22Rv1 (cell line): ENCODE data around the gene SDC4.

Source experiments
- H3K27ac ChIP-seq: fragments of 450-650 bp; 2 replicates; pipeline ENCODE4 v1.5.1; 2017
- ZFX ChIP-seq: fragments of 450-650 bp; IDR thresholded peaks from 2 replicates; pipeline ENCODE4 v1.6.1; 2017; ENCODE audit warnings: antibody characterized with exemption, borderline replicate concordance
- TF ChIP-seq, protein P1 (sequence below): fragments of 450-650 bp; IDR thresholded peaks from 2 replicates; pipeline ENCODE4 v1.5.1; 2017; ENCODE audit warnings: mild to moderate bottlenecking

Gene SDC4

DNA sequence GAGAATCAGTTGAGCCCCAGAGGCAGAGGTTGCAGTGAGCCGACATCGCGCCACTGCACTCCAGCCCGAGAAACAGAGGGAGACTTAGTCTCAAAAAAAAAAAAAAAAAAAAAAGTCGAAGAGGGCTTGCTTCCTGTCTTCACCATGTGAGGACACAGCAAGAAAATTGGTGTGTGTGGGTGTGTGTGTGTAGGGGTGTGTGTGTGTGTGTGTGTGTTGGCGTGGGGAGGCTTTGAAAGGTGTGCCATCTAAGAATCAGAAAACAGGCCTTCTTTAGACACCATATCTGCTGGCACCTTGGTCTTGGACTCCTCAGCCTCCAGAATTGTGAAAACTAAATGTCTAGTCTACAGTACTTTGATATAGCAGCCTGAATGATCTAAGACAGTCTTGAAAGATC, 48.4 kb downstream of the SDC4 start:
- no peak overlapping the region for H3K27ac ChIP-seq
- TF ChIP-seq, protein P1, sequence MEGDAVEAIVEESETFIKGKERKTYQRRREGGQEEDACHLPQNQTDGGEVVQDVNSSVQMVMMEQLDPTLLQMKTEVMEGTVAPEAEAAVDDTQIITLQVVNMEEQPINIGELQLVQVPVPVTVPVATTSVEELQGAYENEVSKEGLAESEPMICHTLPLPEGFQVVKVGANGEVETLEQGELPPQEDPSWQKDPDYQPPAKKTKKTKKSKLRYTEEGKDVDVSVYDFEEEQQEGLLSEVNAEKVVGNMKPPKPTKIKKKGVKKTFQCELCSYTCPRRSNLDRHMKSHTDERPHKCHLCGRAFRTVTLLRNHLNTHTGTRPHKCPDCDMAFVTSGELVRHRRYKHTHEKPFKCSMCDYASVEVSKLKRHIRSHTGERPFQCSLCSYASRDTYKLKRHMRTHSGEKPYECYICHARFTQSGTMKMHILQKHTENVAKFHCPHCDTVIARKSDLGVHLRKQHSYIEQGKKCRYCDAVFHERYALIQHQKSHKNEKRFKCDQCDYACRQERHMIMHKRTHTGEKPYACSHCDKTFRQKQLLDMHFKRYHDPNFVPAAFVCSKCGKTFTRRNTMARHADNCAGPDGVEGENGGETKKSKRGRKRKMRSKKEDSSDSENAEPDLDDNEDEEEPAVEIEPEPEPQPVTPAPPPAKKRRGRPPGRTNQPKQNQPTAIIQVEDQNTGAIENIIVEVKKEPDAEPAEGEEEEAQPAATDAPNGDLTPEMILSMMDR = no peak
- TF ChIP-seq ZFX = no peak

DNA sequence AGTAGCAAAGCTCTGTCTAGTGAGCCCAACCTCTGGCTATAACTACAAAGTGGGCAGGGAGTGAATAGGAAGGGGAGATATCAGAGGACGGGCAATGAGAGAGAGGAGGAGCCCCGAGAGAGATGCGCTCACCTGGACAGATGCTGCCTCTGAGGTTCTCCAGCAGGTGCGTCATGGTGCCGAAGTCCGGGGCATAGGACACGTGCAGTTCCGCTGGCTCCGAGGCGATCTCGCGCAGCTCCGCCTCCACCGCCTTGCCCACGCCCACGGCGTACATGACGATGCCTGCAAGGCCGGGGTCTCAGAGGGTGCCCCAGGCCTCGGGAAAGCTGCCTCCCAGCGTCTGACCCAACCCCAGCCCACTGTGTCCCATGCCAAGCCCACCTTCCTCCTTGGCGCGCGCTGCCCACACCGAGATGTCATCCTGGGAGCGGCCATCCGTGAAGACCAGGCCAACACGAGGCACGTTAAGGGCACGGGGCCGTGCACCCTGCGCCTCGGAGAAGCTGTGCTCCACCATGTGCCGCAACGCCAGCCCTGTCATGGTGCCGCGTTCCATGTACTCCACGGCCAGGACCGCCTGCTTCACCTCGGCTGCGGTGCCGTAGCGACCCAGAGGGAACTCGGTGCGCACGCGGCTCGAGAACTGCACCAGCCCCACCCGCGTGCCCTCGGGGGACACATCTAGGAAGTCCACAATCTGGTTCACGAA, 50.3 kb downstream of the SDC4 start:
- TF ChIP-seq, protein P1 = no peak
- TF ChIP-seq ZFX = no peak

DNA sequence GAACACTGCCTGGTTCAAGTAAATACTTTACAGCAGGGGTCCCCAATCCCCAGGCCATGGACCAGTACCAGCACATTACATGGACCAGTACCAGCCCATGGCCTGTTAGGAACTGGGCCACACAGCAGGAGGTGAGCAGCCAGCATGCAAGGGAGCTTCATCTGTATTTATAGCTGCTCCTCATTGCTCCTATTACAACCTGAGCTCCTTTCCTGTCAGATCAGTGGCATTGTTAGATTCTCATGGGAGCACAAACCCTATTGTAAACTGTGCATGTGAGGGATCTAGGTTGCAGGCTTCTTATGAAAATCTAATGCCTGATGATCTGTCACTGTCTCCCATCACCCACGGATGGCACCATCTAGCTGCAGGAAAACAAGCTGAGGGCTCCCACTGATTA, 53.6 kb downstream of the SDC4 start:
- TF ChIP-seq, protein P1 = no peak
- no peak for TF ChIP-seq ZFX
- H3K27ac ChIP-seq = no peak overlapping the region

More for the DNA sequence above, 50.3 kb downstream of the SDC4 start:
- H3K27ac ChIP-seq = no peak overlapping the region

DNA sequence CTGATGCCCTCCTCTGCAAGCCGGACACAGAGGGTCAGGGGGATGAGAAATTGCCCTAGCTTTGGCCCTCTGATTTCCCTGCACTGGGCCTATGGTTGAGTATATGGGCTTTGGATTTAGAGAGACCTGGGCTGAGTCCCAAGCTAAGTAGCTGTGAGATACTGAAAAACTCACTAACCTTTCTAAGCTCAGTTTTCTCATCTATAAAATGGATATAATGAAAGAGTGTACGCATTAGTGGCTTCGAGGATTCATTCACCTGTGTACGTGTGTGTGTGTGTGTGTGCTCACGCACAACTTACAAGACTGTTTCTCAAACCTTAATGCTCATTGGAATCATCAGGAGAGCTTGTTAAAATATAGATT, 54.2 kb downstream of the SDC4 start:
- TF ChIP-seq, protein P1 = peak; percentile 73
- no peak for TF ChIP-seq ZFX
- H3K27ac ChIP-seq = no peak overlapping the region

DNA sequence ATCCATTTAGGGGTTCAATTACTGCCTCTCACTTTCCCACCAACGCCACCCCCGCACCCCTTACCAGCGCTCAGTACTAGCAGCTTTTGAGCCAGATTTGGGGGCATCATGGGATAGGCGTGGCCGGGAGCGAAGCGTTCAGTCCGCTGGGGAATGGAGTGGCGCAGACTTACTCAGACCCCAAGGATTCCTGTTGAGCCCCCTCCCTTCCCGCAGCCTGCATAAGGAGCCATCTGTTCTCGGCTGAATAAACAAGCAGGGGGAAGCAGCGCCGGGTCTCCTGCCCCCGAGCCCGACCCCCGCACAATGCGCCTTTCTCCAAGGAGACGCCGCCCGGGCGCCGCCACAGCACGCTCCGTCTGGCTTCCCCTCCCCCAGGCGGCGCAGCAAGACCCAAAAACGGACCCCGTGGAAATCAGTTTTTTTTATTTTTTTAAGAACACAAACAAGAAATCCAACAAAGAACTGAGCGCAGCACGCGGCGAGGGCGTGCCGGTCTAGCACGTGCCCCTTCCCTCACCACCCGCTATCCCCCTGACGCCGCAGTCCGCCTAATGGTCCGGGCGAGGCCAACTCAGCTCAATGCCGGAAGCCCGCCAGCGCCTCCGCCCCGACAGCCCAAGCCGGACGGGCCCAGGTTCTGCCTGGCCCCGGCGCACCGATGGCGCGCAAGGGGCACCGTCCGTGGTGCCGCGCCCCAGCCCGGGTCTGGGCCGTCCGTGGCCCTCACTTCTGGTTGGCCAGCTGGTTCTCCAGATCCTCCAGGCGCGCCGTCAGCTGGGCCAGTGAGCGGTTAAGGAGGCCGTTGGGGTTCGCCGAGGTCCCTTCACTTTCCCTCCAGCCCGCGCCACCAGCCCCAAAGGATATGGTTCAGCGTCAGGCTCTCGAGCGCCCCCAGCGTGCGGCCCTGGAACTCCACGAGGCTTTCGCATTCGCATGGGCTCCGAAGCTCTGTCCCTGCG, 54.9 kb downstream of the SDC4 start:
- no peak overlapping the region for H3K27ac ChIP-seq
- TF ChIP-seq, protein P1 = peak; percentile 98
- TF ChIP-seq ZFX = no peak

DNA sequence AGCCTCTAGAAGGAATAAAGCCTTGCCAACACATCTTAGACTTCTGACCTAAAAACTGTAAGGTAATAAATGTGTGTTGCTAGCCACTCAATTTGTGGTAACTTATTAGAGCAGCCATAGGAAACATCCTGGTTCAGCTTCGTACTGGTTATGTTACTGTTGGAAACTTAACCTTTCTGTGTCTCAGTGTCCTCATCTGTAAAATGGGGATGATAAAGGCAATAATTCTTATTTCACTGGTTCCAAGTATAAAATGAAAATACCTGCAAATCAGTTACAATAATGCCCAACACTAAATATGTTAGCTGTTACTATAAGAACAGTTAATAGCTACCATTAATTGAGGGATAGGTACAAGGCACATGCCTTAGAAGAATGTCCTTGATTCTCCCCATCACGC, 55.9 kb downstream of the SDC4 start:
- H3K27ac ChIP-seq = no peak overlapping the region
- no peak for TF ChIP-seq ZFX
- TF ChIP-seq, protein P1 = no peak

DNA sequence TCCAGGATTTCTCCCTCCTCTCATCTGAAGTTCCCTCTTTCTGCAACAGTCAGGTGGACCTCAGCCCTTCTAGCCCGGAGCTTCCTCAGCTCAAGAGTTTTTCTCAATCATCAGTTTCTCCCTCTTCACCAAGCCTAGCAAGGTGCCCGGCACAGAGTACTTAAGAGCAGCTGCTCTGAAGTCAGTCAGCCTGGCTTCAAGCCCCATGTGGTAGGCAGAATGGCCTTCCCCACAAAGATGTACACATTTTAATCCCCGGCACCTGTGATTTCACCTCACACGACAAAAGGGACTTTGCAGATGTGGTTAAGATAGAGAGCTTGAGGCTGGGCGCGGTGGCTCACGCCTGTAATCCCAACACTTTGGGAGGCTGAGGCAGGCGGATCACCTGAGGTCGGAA, 56.7 kb downstream of the SDC4 start:
- H3K27ac ChIP-seq = no peak overlapping the region
- no peak for TF ChIP-seq ZFX
- TF ChIP-seq, protein P1 = no peak
